VCaP (cell line): ENCODE results near the gene PHKB.

Experiments used
- H3K27ac ChIP-seq: fragments of 450-650 bp; 2 replicates; pipeline ENCODE4 v1.5.1; 2017
- CTCF ChIP-seq: fragments of 450-650 bp; conservative IDR thresholded peaks from 2 replicates; pipeline ENCODE4 v1.5.1; 2017; ENCODE audit warnings: mild to moderate bottlenecking, moderate library complexity

Gene PHKB

GRCh38 chr16:47721006-47721637 lies 260.0 kb downstream of the PHKB start:
- no peak overlapping the region for H3K27ac ChIP-seq
- TF ChIP-seq CTCF, result no peak

GRCh38 chr16:47722046-47722445 lies 260.9 kb downstream of the PHKB start:
- no peak overlapping the region for H3K27ac ChIP-seq
- TF ChIP-seq CTCF, result no peak

- TF ChIP-seq CTCF, result no peak
- H3K27ac ChIP-seq, result no peak overlapping the region
Observed at GRCh38 chr16:47724115-47724785, 263.1 kb downstream of the PHKB start.

- no peak for TF ChIP-seq CTCF
- H3K27ac ChIP-seq, result no peak overlapping the region
Observed at GRCh38 chr16:47725188-47725695, 264.1 kb downstream of the PHKB start.

GRCh38 chr16:47726031-47726675 lies 265.0 kb downstream of the PHKB start:
- no peak overlapping the region for H3K27ac ChIP-seq
- TF ChIP-seq CTCF, result no peak

- no peak overlapping the region for H3K27ac ChIP-seq
- TF ChIP-seq CTCF, result no peak
Observed at GRCh38 chr16:47727131-47727530, 266.0 kb downstream of the PHKB start.

- no peak overlapping the region for H3K27ac ChIP-seq
- TF ChIP-seq CTCF, result no peak
Observed at GRCh38 chr16:47728205-47728604, 267.1 kb downstream of the PHKB start.
